ENCODE measurements around the gene PRKCA. TPM values are rescaled to one million over a fixed set of nuclear protein-coding genes. Genes with fewer than 3 reads are reported as not detected.

The PRKCA gene
- total RNA-seq, 3 donors from 2014 or later (not counting 1 experiment from before 2014, with no cell fraction given) = 19.6 to 29.0 (median 20.4) TPM

- Mint-ChIP-seq H3K27me3 (ENCODE audit: low read depth in 2 of 2) (no peaks in the 10 kb centered on the region), H3K36me3 (no peaks in the 10 kb centered on the region), H3K27ac (no peak overlapping the region), H3K4me3 (no peak overlapping the region), H3K9me3 (no peaks in the 10 kb centered on the region), H3K4me1 (no peaks in the 10 kb centered on the region)
- H3K4me3 ChIP-seq (ENCODE audit: low read length) = no peak overlapping the region
- H3K4me1 ChIP-seq (ENCODE audit: control insufficient read depth, insufficient read depth, low read length) = no peaks in the 10 kb centered on the region
- H3K36me3 ChIP-seq (ENCODE audit: control insufficient read depth, insufficient read depth, low read length) = no peaks in the 10 kb centered on the region
- no peaks in the 10 kb centered on the region for H3K27me3 ChIP-seq (ENCODE audit: control insufficient read depth, insufficient read depth, low read length)
- WGBS (ENCODE audit: insufficient coverage) = 92% methylated on average over 7 of the region's 7 CpGs
- no peaks in the 10 kb centered on the region for H3K9me3 ChIP-seq (ENCODE audit: control insufficient read depth, insufficient read depth, low read length)
- TF ChIP-seq CTCF (IDR thresholded peaks at IDR 0.05) = no peak
- ATAC-seq (no peak), DNase-seq (no peak)
- intact Hi-C loops (cut with micrococcal nuclease) = no loop called here
- H3K27ac ChIP-seq (ENCODE audit: low read length) = no peak overlapping the region
Observed at GRCh38 chr17:66777689-66778225, 475.3 kb downstream of the PRKCA start.

- Mint-ChIP-seq H3K36me3 (no peaks in the 10 kb centered on the region), H3K27ac (no peak overlapping the region), H3K9me3 (no peaks in the 10 kb centered on the region), H3K4me3 (no peak overlapping the region), H3K27me3 (ENCODE audit: low read depth in 2 of 2) (no peaks in the 10 kb centered on the region), H3K4me1 (no peaks in the 10 kb centered on the region)
- TF ChIP-seq CTCF (IDR thresholded peaks at IDR 0.05) = no peak
- Histone ChIP-seq H3K9me3 (ENCODE audit: control insufficient read depth, insufficient read depth, low read length) (no peaks in the 10 kb centered on the region), H3K36me3 (ENCODE audit: control insufficient read depth, insufficient read depth, low read length) (no peaks in the 10 kb centered on the region), H3K4me1 (ENCODE audit: control insufficient read depth, insufficient read depth, low read length) (no peaks in the 10 kb centered on the region), H3K4me3 (ENCODE audit: low read length) (no peak overlapping the region), H3K27ac (ENCODE audit: low read length) (no peak overlapping the region), H3K27me3 (ENCODE audit: control insufficient read depth, insufficient read depth, low read length) (no peaks in the 10 kb centered on the region)
- DNase-seq = no peak
- no peak for ATAC-seq
- 90% methylated on average over 9 of the region's 11 CpGs for whole genome bisulfite sequencing (ENCODE audit: insufficient coverage)
- intact Hi-C loops (cut with micrococcal nuclease) = no loop called here
Observed at GRCh38 chr17:66778531-66779236, 476.3 kb downstream of the PRKCA start.

GRCh38 chr17:66779237-66779606, 476.8 kb downstream of the PRKCA start:
- TF ChIP-seq CTCF (IDR thresholded peaks at IDR 0.05) = no peak
- H3K4me3 Mint-ChIP-seq = no peak overlapping the region

GRCh38 chr17:66781135-66781534, 478.7 kb downstream of the PRKCA start:
- H3K27ac Mint-ChIP-seq = no peak overlapping the region
- H3K4me1 ChIP-seq (ENCODE audit: control insufficient read depth, insufficient read depth, low read length) = no peaks in the 10 kb centered on the region
- no peak overlapping the region for H3K27ac ChIP-seq (ENCODE audit: low read length)
- DNase-seq (no peak), ATAC-seq (no peak)
- no peak overlapping the region for H3K4me3 ChIP-seq (ENCODE audit: low read length)
- no peaks in the 10 kb centered on the region for H3K36me3 ChIP-seq (ENCODE audit: control insufficient read depth, insufficient read depth, low read length)
- no peak for TF ChIP-seq CTCF (IDR thresholded peaks at IDR 0.05)
- no peak overlapping the region for H3K4me3 Mint-ChIP-seq
- no peaks in the 10 kb centered on the region for H3K4me1 Mint-ChIP-seq
- H3K9me3 Mint-ChIP-seq = no peaks in the 10 kb centered on the region
- WGBS (ENCODE audit: insufficient coverage) = 94% methylated on average over 7 of the region's 7 CpGs
- no peaks in the 10 kb centered on the region for H3K27me3 ChIP-seq (ENCODE audit: control insufficient read depth, insufficient read depth, low read length)
- no peaks in the 10 kb centered on the region for H3K27me3 Mint-ChIP-seq (ENCODE audit: low read depth in 2 of 2)
- H3K36me3 Mint-ChIP-seq = no peaks in the 10 kb centered on the region
- intact Hi-C loops (cut with micrococcal nuclease) = no loop called here
- H3K9me3 ChIP-seq (ENCODE audit: control insufficient read depth, insufficient read depth, low read length) = no peaks in the 10 kb centered on the region

More at GRCh38 chr17:66779237-66779606, 476.8 kb downstream of the PRKCA start:
- no peaks in the 10 kb centered on the region for H3K27me3 Mint-ChIP-seq (ENCODE audit: low read depth in 2 of 2)
- ATAC-seq (no peak), DNase-seq (no peak)
- no peaks in the 10 kb centered on the region for H3K36me3 ChIP-seq (ENCODE audit: control insufficient read depth, insufficient read depth, low read length)
- H3K27me3 ChIP-seq (ENCODE audit: control insufficient read depth, insufficient read depth, low read length) = no peaks in the 10 kb centered on the region
- no peaks in the 10 kb centered on the region for H3K9me3 Mint-ChIP-seq
- H3K27ac ChIP-seq (ENCODE audit: low read length) = no peak overlapping the region
- H3K4me1 ChIP-seq (ENCODE audit: control insufficient read depth, insufficient read depth, low read length) = no peaks in the 10 kb centered on the region
- intact Hi-C loops (cut with micrococcal nuclease) = no loop called here
- 97% methylated on average over 6 of the region's 6 CpGs for WGBS (ENCODE audit: insufficient coverage)
- H3K4me1 Mint-ChIP-seq = no peaks in the 10 kb centered on the region
- no peaks in the 10 kb centered on the region for H3K9me3 ChIP-seq (ENCODE audit: control insufficient read depth, insufficient read depth, low read length)
- no peak overlapping the region for H3K27ac Mint-ChIP-seq
- no peaks in the 10 kb centered on the region for H3K36me3 Mint-ChIP-seq
- no peak overlapping the region for H3K4me3 ChIP-seq (ENCODE audit: low read length)
